HG03432 (cell line): Measurements from ENCODE around the gene RAB11FIP2.

ENCODE experiments used
- ATAC-seq: cut with Tn5 transposase; IDR thresholded peaks from one replicate; pipeline ENCODE4 v1.9.1; 2021; ENCODE audit warnings: mild to moderate bottlenecking, moderate library complexity; ENCODE audit not compliant: unreplicated experiment

Gene RAB11FIP2

DNA sequence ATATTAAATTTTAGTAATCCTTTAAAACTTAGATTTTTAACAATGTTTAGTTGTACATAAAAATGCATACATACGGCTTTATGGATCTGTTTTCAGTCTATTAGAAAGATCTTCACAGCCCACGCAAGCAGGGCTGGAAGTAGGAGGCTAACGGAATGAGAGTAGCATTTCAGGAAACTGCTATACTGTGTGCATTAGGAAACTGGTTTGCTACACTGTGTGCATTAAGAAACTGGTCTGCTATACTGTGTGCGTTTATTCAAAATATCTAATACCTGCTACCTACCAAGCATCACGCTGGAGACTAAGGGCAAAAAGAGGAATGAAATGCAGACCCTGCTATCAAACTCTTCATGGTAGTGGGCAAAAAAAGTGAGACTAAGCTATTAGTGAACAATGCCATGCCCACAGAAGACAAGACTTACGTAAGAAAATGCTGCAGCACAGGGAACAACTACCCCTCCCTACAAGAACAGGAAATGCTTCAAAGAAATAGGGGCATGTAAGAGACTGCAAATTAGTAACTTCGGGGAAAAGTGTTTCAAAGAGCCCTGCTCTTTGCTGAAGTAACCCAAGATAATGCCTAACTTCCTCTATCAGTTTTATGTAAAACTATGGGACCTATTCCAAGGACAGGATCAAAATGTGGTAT is 11.3 kb downstream of the RAB11FIP2 start:
- ATAC-seq: no peak

- no peak for ATAC-seq
Observed at GRCh38 chr10:118034791-118035261, 11.9 kb downstream of the RAB11FIP2 start.

DNA sequence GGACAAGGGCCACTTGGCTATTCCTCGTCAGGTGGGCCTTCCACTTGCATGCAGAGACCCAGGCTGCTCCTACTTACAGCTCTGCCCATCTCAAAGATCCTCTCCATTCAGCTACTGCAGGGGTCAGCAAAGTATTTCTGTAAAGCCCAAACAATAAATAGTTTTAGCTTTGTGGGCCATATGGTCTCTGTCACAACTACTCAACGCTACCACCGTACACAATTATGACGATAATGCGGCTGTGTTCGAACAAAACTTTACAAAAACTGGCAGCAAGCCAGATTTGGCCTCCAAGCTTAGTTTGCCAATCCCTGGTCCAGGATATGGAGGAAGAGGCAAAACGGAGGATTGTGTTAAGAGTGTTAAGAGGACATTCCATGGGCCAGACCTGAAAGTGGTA is 12.8 kb downstream of the RAB11FIP2 start:
- ATAC-seq: no peak

- ATAC-seq: no peak
Observed at GRCh38 chr10:118032564-118032963, 14.2 kb downstream of the RAB11FIP2 start.

DNA sequence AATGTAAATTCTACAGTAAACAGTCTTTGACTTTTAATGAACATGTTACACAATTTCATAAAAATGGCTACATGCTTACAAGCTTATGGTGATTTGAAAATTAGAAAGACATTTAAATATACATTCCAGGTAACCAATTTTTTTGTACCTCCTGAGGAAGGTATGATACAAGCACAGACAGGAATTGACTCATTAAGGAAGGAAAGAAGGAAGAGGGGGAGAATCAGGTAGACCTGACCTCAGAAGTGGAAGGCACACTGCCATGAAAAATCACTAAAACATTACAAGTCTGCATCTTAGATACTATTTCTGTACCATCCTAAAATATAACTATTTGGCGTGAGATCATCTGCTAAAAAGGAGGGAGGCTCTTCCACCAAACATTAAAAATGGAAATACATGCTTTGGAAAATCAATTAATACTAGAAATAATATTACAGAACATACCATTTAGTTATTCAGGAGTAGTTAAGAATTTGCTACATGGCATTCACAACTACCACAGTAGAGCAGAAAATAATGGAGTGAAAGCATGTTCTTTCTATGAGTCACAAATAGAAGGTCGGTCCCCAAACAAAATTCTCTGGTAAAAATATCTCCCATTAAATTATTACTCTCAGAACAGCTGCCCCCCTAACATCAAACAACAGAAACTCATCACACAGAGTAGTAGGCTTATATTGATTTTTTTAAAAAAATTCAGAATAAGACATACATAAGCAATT is 15.2 kb downstream of the RAB11FIP2 start:
- no peak for ATAC-seq

DNA sequence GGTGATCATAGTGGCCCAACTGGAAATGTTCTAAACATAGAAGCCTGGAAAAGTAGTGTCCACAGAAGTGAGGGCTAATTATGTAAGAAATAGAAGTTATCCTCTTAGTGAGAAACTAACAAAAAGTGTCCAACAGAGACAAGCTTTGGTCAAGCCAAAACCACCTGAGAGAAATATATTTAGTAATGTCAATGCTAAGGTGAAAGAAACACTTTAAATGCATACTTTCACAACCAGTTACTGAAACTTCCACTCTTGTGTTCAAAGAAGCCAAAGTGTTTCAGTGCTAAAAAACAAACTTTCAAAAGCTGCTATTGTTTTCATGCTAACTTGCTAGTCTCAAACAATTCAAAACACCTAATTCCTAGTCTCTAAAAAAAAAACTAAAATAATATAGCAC is 18.1 kb downstream of the RAB11FIP2 start:
- peak; percentile 99 for ATAC-seq

DNA sequence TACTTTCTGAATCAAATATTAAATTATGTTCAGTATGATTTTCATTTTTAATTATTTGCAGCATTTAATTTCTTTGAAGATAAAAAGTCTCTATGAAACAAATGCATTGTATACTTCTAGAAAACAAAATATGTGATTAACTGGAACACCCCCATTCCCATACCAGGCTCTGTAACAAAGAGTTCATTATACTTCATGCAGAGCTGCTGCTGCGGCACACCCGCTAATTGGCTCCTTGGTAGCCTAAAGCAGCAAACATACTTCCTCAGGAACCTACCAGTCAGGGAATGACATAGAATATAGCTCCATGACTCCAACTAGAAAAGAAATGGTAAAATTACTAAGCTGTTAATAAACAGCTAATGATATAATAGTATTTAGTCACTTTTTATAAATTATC is 19.3 kb downstream of the RAB11FIP2 start:
- no peak for ATAC-seq

- no peak for ATAC-seq
Observed at GRCh38 chr10:118026936-118027335, 19.8 kb downstream of the RAB11FIP2 start.

DNA sequence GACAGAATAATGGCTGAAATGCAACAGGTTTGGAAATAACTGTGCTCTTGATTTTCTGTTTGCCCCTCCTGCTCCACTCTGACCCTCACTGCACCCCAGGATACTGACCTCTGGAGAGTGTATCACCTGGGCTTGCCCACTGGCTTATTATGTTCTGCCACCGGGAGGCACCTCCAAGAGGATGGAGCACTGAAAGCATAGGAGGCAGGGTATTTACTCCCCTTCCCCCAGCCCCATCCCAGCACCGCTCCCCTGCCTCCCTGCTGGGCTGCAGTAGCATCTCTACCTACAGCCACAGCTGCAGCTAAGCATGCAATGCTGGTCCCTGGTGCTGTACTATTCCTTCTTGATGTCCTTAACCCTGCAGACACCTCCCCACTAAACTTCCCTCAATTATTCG is 26.4 kb downstream of the RAB11FIP2 start:
- no peak for ATAC-seq

- no peak for ATAC-seq
Observed at GRCh38 chr10:118017850-118018249, 28.9 kb downstream of the RAB11FIP2 start.

DNA sequence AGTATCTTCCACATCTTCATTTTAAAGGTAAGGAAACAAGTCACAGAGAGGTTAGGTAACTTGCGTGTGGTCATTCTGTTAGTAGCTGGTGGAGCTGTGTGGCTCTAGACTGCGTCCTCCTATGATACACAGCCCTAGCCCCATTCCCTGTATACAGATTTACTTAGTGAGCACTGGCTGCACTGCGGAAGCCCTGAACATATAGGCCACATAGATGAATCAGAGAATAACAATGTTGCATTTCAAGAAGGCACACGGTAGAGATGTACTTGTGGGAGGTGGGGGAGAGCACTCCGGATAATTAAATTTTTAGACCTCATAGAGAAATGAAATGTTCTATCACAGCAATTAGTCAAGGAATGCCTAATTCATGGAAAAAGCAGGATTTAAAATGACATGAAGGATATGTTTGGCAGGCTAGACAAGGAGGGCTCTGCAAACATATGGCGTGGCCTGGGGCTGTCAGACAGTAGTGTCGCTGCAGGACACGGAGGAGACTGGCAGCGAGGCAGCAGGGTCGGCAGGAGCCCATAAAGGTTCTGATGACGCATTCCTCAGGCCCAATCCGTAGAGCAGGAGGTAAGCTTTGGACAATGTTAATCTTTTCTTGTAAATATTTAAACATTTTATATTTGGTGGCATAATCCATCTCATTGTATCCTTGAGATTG is 29.5 kb downstream of the RAB11FIP2 start:
- no peak for ATAC-seq

DNA sequence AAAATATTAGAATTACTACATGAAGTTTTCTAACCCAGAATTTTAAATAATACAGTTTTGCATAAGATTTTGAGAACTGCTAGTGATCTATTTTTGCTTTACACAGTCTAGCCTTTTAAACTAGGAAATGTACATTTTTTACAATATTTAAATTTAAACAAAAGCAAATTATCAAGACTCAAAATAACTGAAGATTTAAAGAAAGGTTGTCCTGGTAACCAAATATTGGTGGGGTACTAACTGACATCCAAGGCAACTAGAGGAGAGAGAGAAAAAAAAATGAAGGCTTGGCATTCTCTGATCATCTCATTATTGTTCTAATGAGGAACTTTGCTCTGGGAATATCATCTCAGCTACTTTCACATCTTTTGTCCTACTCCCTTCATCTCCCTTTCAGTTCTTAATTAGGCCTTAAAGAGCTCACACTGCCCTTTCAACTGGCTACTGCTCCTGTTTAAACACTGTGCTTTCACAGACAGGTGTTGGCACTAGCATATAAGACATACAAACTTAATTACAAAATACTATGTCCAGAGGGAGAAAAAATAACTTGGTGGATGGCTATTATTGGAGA is 33.7 kb downstream of the RAB11FIP2 start:
- no peak for ATAC-seq

- ATAC-seq: no peak
Observed at GRCh38 chr10:118007773-118008172, 39.0 kb downstream of the RAB11FIP2 start.

DNA sequence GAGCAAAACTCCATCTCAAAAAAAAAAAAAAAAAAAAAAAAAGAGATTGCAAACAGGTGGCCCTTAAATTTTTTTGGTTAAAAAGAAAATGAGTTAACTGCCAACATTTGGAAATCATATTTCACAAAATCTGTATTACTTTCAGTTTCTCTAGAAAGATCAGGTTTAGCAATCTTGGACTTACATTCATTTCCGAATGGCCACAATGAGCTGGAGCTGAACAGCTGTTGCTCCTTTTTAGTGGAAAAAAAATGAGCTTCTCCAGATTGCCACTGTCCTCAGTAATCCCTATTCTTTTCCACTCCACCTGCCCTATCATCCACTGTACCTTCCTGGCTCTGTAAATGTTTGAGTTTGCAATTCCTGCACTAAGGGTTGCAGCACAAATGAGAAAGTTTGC is 43.6 kb downstream of the RAB11FIP2 start:
- ATAC-seq: no peak

DNA sequence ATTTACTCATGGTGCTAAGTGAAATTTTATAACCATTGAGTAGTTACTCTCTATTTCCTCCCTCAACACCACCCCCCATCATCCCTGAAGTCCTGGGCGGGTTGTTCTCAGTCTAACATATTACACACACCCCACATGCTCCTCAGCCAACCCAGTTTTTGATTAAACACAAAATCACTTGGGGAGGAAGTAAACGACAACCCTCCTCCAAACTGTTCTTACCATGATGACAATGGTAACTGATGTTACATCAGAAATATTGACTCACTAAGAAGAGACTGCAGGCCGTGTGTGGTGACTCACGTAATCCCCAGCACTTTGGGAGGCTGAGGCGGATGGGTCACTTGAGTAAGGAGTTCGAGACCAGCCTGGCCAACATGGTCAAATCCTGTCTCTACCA is 44.2 kb downstream of the RAB11FIP2 start:
- no peak for ATAC-seq

GRCh38 chr10:117997673-117998072 is 49.1 kb downstream of the RAB11FIP2 start:
- ATAC-seq: no peak

DNA sequence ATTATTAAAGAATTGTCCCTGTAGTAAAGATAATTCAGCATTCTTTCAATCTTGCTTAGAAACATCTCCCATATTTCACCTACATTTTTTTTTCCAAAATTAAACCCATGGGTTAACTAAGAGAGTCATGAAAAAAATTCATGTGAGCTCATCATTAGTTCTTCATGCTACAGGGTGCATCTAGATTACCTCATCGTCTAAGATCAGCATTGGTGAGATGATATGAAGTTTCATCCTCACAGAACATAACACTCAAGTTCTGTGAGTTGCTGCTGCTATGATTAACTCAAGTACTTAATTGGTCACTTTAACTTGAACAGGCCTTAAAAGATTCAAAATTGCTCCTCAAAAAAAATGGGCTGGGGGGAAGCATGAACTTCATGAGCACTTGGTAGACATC is 50.0 kb downstream of the RAB11FIP2 start:
- no peak for ATAC-seq

DNA sequence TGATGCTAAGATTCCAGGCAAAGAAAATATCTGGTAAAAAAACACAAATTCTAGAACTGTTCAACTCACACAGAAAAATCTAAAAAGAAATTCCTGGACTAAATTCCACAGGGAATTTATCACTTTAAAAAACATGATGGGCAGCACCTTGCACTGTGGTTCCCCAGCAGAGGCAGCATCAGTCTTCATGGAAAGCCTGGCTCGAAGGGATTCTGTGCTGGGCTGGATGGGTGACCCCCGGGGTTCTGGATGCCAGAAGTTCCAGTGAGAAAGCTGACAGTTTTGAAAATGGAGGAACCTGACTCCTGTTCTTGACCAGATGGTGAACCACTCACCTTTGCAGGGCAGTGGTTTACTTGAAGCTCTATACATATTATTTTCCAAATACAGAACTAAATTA is 52.0 kb downstream of the RAB11FIP2 start:
- no peak for ATAC-seq

GRCh38 chr10:117993166-117993565 is 53.6 kb downstream of the RAB11FIP2 start:
- no peak for ATAC-seq

GRCh38 chr10:117991701-117992100 is 55.0 kb downstream of the RAB11FIP2 start:
- no peak for ATAC-seq

GRCh38 chr10:117989962-117990361 is 56.8 kb downstream of the RAB11FIP2 start:
- ATAC-seq: no peak

DNA sequence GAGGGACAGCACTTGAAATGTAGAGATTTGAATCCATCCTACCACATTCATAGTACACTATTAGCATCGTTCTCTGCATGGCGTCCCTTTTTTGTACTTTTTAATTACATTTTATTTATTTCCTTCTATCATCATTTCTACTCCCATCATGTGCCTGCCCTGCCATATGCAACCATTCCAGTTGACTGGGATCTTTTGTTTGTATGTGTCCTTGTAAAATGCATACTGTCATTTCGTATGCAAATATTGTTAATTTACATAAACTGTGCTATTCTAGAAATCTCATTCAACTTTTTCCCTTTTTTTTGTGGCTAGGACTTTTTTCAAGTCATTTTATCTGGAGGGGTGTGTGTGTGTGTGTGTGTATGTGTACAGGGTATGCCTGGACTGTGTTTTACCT is 57.9 kb downstream of the RAB11FIP2 start:
- ATAC-seq: no peak
